BLaER1 treated with 17β-estradiol and CSF1 and Interleukin-3, amounts not matched to agents 10 nM and 100 nM (cell line): Measurements from ENCODE around the gene GAPT.

Experiments used
- H3K27ac ChIP-seq, 11 experiments: shearing (Covaris generic); formaldehyde crosslinking; 2 replicates each; pipeline ENCODE4 v1.8.1; 2022
- H3K27me3 ChIP-seq, 11 experiments: shearing (Covaris generic); formaldehyde crosslinking; 2 replicates each; pipeline ENCODE4 v1.8.1; 2022
- H3K36me3 ChIP-seq, 11 experiments: shearing (Covaris generic); formaldehyde crosslinking; 2 replicates each; pipeline ENCODE4 v1.8.1; 2022
- H3K4me1 ChIP-seq, 10 experiments: shearing (Covaris generic); formaldehyde crosslinking; 2 replicates each; pipeline ENCODE4 v1.8.1; 2022
- H3K4me2 ChIP-seq, 11 experiments: shearing (Covaris generic); formaldehyde crosslinking; 2 replicates each; pipeline ENCODE4 v1.8.1; 2022
- H3K4me3 ChIP-seq, 10 experiments: shearing (Covaris generic); formaldehyde crosslinking; 2 replicates each; pipeline ENCODE4 v1.8.1; 2022
- H3K9ac ChIP-seq, 11 experiments: shearing (Covaris generic); formaldehyde crosslinking; 2 replicates each; pipeline ENCODE4 v1.8.1; 2022
- H3K9me3 ChIP-seq, 11 experiments: shearing (Covaris generic); formaldehyde crosslinking; replicated peaks in 1 of 11; 2 replicates each; pipeline ENCODE4 v1.8.1; 2022
- H4K20me1 ChIP-seq, 11 experiments: shearing (Covaris generic); formaldehyde crosslinking; 2 replicates each; pipeline ENCODE4 v1.8.1; 2022
- Cebpa-rat ChIP-seq, 11 experiments: shearing (Covaris generic); IDR thresholded peaks; 2 replicates each; pipeline ENCODE4 v1.8.1; 2022

The GAPT gene

DNA sequence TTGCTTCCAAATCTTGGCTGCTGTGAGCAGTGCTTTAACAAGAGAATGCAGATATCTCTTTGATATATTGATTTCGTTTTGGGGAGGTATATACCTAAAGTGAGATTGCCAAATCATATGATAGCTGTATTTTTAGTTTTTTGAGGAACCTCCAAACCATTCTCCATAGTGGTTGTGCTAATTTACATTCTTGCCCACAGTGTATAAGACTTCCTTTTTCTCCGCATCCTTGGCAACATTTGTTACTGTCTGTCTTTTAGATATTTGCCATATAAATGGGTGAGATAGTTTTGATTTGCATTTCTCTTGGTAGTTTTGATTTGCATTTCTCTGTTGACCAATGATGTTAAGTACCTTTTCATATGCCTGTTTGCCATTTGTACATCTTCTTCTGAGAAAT, 21.3 kb upstream of the GAPT start:
- H3K4me2 ChIP-seq, result peak overlapping the region in 5 of 11 experiments; percentile 15 to 62 (median 33); a peak in 8 of 22 replicates
- peaks cover 0 to 45% (median 4%) of the 10 kb centered on the region in 10 experiments; a peak in 9 of 20 replicates for H3K4me1 ChIP-seq
- no peaks in the 10 kb centered on the region for H3K27me3 ChIP-seq
- H4K20me1 ChIP-seq, result no peaks in the 10 kb centered on the region
- H3K4me3 ChIP-seq, result no peak overlapping the region
- H3K9ac ChIP-seq, result no peak overlapping the region
- H3K27ac ChIP-seq, result peak overlapping the region in 2 of 11 experiments; percentile 40 to 56; a peak in 3 of 22 replicates
- TF ChIP-seq Cebpa-rat (IDR thresholded peaks at IDR 0.05), result no peak
- H3K9me3 ChIP-seq, result peaks cover 7 to 15% (median 8%) of the 10 kb centered on the region in 11 experiments
- peaks cover 0 to 1% (median 0%) of the 10 kb centered on the region in 11 experiments; a peak in 2 of 22 replicates for H3K36me3 ChIP-seq

DNA sequence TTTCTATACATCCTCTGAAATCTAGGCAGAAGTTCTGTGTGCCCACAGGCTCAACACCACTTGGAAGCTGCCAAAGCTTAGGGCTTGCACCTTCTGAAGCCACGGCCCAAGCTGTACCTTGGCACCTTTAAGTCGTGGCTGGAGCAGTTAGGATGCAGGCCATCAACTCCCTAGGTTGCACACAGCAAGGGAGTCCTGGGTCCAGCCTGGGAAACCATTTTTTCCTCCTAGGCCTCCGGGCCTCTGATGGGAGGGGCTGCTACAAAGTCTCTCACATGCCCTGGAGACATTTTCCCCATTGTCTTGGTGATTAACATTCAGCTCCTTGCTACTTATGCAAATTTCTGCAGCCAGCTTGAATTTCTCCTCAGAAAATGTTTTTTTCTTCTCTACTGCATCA, 15.8 kb upstream of the GAPT start:
- TF ChIP-seq Cebpa-rat (IDR thresholded peaks at IDR 0.05), result no peak
- H3K9ac ChIP-seq, result no peak overlapping the region
- H3K36me3 ChIP-seq, result peaks cover 0 to 7% (median 0%) of the 10 kb centered on the region in 11 experiments; a peak in 2 of 22 replicates
- no peak overlapping the region for H3K27ac ChIP-seq
- H3K9me3 ChIP-seq, result peaks cover 18 to 28% (median 23%) of the 10 kb centered on the region in 11 experiments
- H3K4me2 ChIP-seq, result no peak overlapping the region
- no peak overlapping the region; a peak in 1 of 20 replicates for H3K4me3 ChIP-seq
- H3K27me3 ChIP-seq, result no peaks in the 10 kb centered on the region
- H3K4me1 ChIP-seq, result peaks cover 0 to 45% (median 5%) of the 10 kb centered on the region in 10 experiments; a peak in 11 of 20 replicates
- H4K20me1 ChIP-seq, result no peaks in the 10 kb centered on the region

DNA sequence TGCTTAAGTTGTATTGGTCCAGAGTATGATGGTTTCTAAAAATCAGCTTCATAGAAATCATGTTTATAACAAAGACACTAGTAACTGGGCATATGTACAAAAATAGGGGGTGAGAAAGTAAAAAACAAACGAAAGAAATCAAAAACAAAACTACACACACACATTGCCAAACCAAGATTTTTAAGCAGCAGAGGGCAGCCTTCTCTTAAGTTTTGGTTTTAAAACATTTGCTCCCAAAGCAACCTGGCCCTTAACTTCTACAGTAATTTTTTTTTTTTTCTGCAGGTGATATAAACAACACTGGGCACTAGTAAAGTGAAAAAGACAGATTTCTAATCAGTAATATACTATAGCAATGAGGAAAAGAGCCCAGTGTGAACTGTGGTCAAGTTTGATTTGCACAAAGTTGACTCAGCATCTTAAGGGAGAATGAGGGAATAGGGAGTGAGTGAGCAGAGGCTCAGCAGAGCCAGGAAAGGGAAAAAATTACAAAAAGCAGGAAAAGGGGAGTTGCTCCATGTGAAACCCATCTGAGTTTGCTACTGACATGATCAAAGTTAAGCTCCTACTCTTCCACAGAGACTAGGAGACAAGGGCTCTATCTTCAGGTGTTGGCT, 13.4 kb upstream of the GAPT start:
- Histone ChIP-seq H3K9me3 (peaks cover 23 to 39% (median 33%) of the 10 kb centered on the region in 11 experiments), H3K36me3 (peaks cover 0 to 7% (median 0%) of the 10 kb centered on the region in 11 experiments; a peak in 2 of 22 replicates), H4K20me1 (no peaks in the 10 kb centered on the region), H3K4me3 (no peak overlapping the region), H3K9ac (no peak overlapping the region), H3K27me3 (no peaks in the 10 kb centered on the region), H3K4me2 (peak overlapping the region in 3 of 11 experiments; percentile 21 to 62 (median 58); a peak in 5 of 22 replicates), H3K4me1 (peaks cover 0 to 39% (median 5%) of the 10 kb centered on the region in 10 experiments; a peak in 11 of 20 replicates), H3K27ac (peak overlapping the region in 1 of 11 experiments; percentile 31; a peak in 1 of 22 replicates)
- TF ChIP-seq Cebpa-rat (IDR thresholded peaks at IDR 0.05), result no peak

DNA sequence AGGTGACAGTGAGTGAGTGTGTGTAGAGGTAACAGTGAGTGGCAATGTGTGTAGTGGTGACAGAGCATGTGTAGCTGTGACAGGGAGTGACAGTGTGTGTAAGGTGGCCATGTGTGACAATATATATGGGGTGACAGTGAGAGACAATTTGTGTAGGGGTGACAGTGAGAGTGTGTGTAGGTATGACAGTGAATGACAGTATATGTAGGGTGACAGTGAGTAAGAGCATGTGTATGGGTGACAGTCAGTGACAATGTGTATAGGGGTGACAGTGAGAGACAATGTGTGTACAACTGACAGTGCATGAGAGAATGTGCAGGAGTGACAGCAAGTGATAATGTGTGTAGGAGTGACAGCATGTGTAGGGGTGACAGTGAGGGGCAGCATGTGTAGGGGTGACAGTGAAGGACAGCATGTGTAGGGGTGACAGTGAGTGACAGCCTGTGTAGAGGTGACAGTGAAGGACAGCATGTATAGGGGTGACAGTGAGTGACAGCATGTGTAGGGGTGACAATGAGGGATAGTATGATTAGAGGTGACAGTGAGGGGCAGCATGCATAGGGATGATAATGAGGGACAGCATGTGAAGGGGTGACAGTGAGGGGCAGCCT, 10.1 kb upstream of the GAPT start:
- no peak for TF ChIP-seq Cebpa-rat (IDR thresholded peaks at IDR 0.05)
- no peaks in the 10 kb centered on the region for H3K36me3 ChIP-seq
- H3K4me2 ChIP-seq, result no peak overlapping the region
- no peak overlapping the region for H3K27ac ChIP-seq
- H3K27me3 ChIP-seq, result no peaks in the 10 kb centered on the region
- H3K4me1 ChIP-seq, result peaks cover 0 to 46% (median 13%) of the 10 kb centered on the region in 10 experiments; a peak in 12 of 20 replicates
- H3K4me3 ChIP-seq, result no peak overlapping the region
- H4K20me1 ChIP-seq, result no peaks in the 10 kb centered on the region
- no peak overlapping the region for H3K9ac ChIP-seq
- peaks cover under 1 to 21% (median 12%) of the 10 kb centered on the region in 11 experiments; a peak in 14 of 22 replicates for H3K9me3 ChIP-seq

DNA sequence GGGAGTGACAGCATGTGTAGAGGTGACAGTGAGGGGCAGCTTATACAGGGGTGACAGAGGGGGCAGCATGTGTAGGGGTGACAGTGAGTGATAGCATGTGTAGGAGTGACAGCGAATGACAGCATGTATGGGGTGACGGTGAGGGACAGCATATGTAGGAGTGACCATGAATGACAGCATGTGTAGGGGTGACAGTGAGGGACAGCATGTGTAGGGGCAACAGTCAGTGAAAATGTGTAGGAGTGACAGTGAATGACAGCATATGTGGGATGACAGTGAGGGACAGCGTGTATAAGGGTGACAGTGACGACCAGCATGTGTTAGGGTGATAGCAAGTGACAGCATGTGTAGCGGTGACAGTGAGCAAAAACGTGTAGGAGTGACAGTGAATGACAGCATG, 9.4 kb upstream of the GAPT start:
- Histone ChIP-seq H3K9me3 (peaks cover 0 to 18% (median 12%) of the 10 kb centered on the region in 11 experiments; a peak in 11 of 22 replicates), H3K4me3 (no peak overlapping the region), H3K4me1 (peaks cover 0 to 46% (median 12%) of the 10 kb centered on the region in 10 experiments; a peak in 12 of 20 replicates), H3K9ac (no peak overlapping the region), H3K27ac (no peak overlapping the region), H3K36me3 (no peaks in the 10 kb centered on the region), H3K4me2 (no peak overlapping the region), H4K20me1 (no peaks in the 10 kb centered on the region), H3K27me3 (no peaks in the 10 kb centered on the region)
- TF ChIP-seq Cebpa-rat (IDR thresholded peaks at IDR 0.05), result no peak

DNA sequence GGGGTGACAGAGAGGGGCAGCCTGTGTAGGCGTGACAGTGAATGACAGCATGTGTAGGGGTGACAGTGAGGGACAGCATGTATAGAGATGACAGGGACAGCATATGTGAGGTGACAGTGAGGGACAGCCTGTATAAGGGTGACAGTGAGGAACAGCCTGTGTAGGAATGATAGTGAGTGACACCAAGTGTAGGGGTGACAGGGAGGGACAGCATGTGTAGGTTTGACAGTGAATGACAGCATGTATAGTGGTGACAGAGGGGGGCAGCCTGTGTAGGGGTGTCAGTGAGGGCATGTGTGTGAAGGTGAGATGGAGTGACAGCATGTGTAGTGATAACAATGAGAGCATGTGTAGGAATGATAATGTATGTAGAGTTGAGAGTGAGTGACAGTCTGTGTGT, 8.7 kb upstream of the GAPT start:
- Histone ChIP-seq H4K20me1 (no peaks in the 10 kb centered on the region), H3K27ac (no peak overlapping the region), H3K4me3 (no peak overlapping the region), H3K9ac (no peak overlapping the region), H3K9me3 (peaks cover 0 to 18% (median 12%) of the 10 kb centered on the region in 11 experiments; a peak in 11 of 22 replicates), H3K4me1 (peaks cover 0 to 45% (median 8%) of the 10 kb centered on the region in 10 experiments; a peak in 9 of 20 replicates), H3K27me3 (no peaks in the 10 kb centered on the region), H3K36me3 (no peaks in the 10 kb centered on the region), H3K4me2 (no peak overlapping the region)
- no peak for TF ChIP-seq Cebpa-rat (IDR thresholded peaks at IDR 0.05)

DNA sequence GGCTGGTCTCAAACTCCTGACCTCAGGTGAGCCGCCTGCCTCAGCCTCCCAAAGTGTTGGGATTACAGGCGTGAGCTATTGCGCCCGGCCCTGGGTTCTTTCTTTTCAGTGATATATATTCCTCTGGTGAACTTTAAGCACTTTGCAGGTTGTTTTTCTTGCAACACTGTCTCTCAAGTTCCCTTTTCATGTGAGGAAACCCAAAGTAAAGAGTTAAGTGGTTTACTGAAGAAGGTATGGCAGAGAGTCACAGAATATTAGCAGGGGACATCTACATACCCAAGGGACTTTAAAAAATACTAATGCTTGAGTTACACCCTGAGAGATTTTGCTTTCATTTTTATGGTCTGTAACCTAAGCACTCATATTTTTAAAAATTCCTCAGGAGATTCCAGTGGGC, 6.7 kb upstream of the GAPT start:
- Histone ChIP-seq H3K27me3 (no peaks in the 10 kb centered on the region), H3K36me3 (no peaks in the 10 kb centered on the region), H3K4me1 (peaks cover 0 to 54% (median 8%) of the 10 kb centered on the region in 10 experiments; a peak in 9 of 20 replicates), H3K9ac (no peak overlapping the region), H3K4me3 (no peak overlapping the region), H4K20me1 (no peaks in the 10 kb centered on the region), H3K27ac (no peak overlapping the region), H3K9me3 (peaks cover 0 to 18% (median 12%) of the 10 kb centered on the region in 11 experiments; a peak in 11 of 22 replicates), H3K4me2 (peak overlapping the region in 9 of 11 experiments; percentile 3 to 33 (median 11); a peak in 7 of 22 replicates)
- no peak for TF ChIP-seq Cebpa-rat (IDR thresholded peaks at IDR 0.05)

DNA sequence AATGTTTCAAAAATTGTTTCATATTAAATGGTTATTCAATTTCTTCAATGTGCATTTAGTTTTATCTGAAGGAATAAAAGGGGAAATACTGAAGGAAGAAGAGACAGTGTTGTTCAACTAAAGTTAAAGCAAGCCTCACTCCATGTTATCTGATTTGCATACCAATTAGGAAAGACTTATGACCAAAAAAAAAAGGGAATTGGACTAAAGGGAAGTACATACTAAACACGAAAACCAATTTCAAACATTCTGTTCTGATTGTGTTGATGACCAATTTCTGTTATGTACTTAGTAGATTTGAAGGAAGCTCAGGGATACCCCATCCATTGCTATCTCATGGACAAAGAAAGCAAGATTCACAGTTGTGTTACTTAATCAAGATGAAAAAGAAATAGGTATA, 4.9 kb upstream of the GAPT start:
- Histone ChIP-seq H3K4me1 (peaks cover 13 to 71% (median 22%) of the 10 kb centered on the region in 10 experiments), H3K9ac (no peak overlapping the region), H3K27me3 (no peaks in the 10 kb centered on the region), H3K4me3 (no peak overlapping the region), H3K4me2 (peak overlapping the region in 3 of 11 experiments; percentile 34 to 63 (median 59); a peak in 4 of 22 replicates), H3K36me3 (no peaks in the 10 kb centered on the region), H3K27ac (peak overlapping the region in 2 of 11 experiments; percentile 46 to 64; a peak in 5 of 22 replicates), H3K9me3 (peaks cover 0 to 17% (median 9%) of the 10 kb centered on the region in 11 experiments; a peak in 11 of 22 replicates), H4K20me1 (no peaks in the 10 kb centered on the region)
- TF ChIP-seq Cebpa-rat (IDR thresholded peaks at IDR 0.05), result no peak

DNA sequence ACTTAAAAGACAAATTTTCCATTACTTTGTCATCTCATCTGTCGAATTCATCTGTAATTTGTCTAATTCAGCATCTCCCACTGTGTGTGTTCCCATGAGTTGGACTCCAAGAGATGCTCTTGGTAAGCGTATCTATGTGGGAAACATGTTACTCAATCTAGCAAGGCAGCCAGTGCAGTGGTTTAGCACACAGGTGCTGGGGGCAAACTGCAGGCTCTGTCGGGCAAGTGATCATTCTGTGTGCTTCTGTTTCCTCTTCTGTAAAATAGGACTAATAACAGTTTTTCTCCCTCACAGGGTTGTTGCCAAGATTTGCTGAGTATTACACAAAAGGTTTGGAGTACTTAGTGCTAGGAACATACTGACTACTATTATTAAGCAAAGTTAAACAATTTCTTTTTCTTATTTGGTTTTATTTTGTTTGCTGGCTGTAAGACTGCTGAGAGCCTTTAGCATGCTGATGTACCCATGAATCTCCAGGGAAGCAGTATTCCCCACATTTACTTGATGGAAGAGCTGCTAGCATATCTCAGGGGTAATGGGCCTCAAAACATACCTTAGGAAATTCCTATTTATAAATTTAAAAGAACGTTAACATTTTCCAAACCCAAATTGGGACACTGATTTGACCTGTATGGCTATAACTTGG, 709 bp upstream of the GAPT start:
- no peak for TF ChIP-seq Cebpa-rat (IDR thresholded peaks at IDR 0.05)
- Histone ChIP-seq H3K27me3 (no peaks in the 10 kb centered on the region), H3K27ac (peak overlapping the region in 9 of 11 experiments; percentile 24 to 74 (median 51); a peak in 16 of 22 replicates), H3K9ac (no peak overlapping the region), H3K4me3 (no peak overlapping the region), H3K36me3 (no peaks in the 10 kb centered on the region), H3K9me3 (no peaks in the 10 kb centered on the region), H4K20me1 (no peaks in the 10 kb centered on the region), H3K4me2 (peak overlapping the region; percentile 34 to 80 (median 55)), H3K4me1 (peaks cover 13 to 67% (median 18%) of the 10 kb centered on the region in 10 experiments)
